Fibroblast of lung (primary cell): ENCODE measurements around the gene GIGYF2.

ENCODE experiments used
- CTCF ChIP-seq, 2 donors: IDR thresholded peaks in 1 of 2; conservative IDR thresholded peaks in 1 of 2; 1 replicate in 1 of 2; 2 replicates in 1 of 2; pipeline ENCODE4 v1.5.1; 2011 to 2012; ENCODE audit warnings: low read length in 2 of 2, control low read depth in 1 of 2, inconsistent platforms in 1 of 2, low read depth in 1 of 2, mild to moderate bottlenecking in 1 of 2
- EZH2 ChIP-seq: IDR thresholded peaks from 2 replicates; pipeline ENCODE4 v1.5.1; 2012; ENCODE audit warnings: low read length, control low read depth, mild to moderate bottlenecking; ENCODE audit errors: missing control alignments

GRCh38 chr2:232791518-232791917 is 94.4 kb downstream of the GIGYF2 start:
- TF ChIP-seq CTCF (conservative IDR thresholded peaks at IDR 0.05 in 1 of 2, IDR thresholded peaks at IDR 0.05 in 1 of 2; ENCODE audit: low read depth in 1 of 2, low read length in 2 of 2) (no peak), EZH2 (no peak)
